ENCODE measurements around the gene RECQL5. TPM values are rescaled to one million over a fixed set of nuclear protein-coding genes. Genes with fewer than 3 reads are reported as not detected.
"Not testable (repeated sequence)": the region's sequence is repeated elsewhere in the genome, so short reads cannot be mapped to it uniquely, and the experiment has no call there.

RECQL5 gene
- total RNA-seq, 5 donors from 2014 or later (not counting 1 experiment from before 2014, with no cell fraction given), result 38.0 to 75.0 (median 61.9) TPM

GRCh38 chr17:75589012-75589918 is 77.7 kb downstream of the RECQL5 start:
- ChIA-PET POLR2A (no interaction called here), CTCF (interaction anchor here in 1 of 2 donors (1.3 kb wide), 1 partner anchor 8 kb away, joined by 4 read pairs; no protein-coding TSS in a partner anchor)
- DNase-seq (peak; percentile 82 to 96 (median 92)), ATAC-seq (replicated peaks in 1 of 4) (peak; percentile 83 to 91 (median 86))
- Mint-ChIP-seq H3K4me3 (peak overlapping the region; percentile 64 to 77 (median 73)), H3K9me3 (no peaks in the 10 kb centered on the region), H3K36me3 (no peaks in the 10 kb centered on the region), H3K27me3 (peaks cover 0 to 2% of the 10 kb centered on the region in 2 donors), H3K4me1 (peaks cover 5 to 11% (median 5%) of the 10 kb centered on the region in 3 donors), H3K27ac (peak overlapping the region in 1 of 2 donors; percentile 75)
- H3K27ac ChIP-seq (ENCODE audit: low read length), result no peak overlapping the region
- H3K36me3 ChIP-seq (ENCODE audit: control insufficient read depth in 2 of 2, extremely low read depth in 1 of 2, insufficient read depth in 1 of 2, low read length in 1 of 2), result peaks cover 0 to 3% of the 10 kb centered on the region in 2 donors
- no peaks in the 10 kb centered on the region for H3K9me3 ChIP-seq
- H3K4me3 ChIP-seq (ENCODE audit: control insufficient read depth in 1 of 2, extremely low read depth in 1 of 2, low read length in 1 of 2), result peak overlapping the region; percentile 56 to 72
- 18% methylated on average over 80 of the region's 100 CpGs for WGBS (ENCODE audit: insufficient coverage)
- peaks cover 0 to 13% of the 10 kb centered on the region in 2 experiments for H3K27me3 ChIP-seq (replicated peaks in 1 of 2; ENCODE audit: control insufficient read depth in 2 of 2, extremely low read depth in 1 of 2, insufficient read depth in 2 of 2, low read length in 1 of 2)
- H3K4me1 ChIP-seq (ENCODE audit: control insufficient read depth in 1 of 2, extremely low read depth in 1 of 2, insufficient read depth in 2 of 2, low read length in 2 of 2), result peaks cover 3 to 30% of the 10 kb centered on the region in 2 experiments

DNA sequence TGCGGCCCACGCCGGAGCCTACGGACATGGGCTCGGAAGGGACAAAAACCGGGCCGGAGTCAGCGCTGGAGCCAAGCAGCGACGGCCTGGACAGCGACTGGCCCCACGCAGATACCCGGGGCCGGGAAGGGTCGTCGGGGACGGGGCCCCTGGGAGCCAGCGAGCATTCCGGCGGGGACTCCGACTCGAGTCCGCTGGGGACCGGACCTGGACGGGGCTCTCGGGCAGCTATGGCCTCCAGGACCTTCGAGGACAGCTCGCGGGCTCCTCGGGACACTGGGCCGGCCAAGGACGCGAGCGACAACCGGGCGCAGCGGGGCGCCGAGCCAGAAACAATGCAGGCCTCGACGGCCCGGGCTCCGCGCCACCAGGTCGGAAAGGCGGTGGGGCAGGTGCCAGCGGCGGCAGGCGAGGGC is 78.3 kb downstream of the RECQL5 start:
- Mint-ChIP-seq H3K9me3 (no peaks in the 10 kb centered on the region), H3K27me3 (peaks cover 0 to 2% of the 10 kb centered on the region in 2 donors), H3K27ac (no peak overlapping the region), H3K4me1 (peaks cover 5 to 11% (median 5%) of the 10 kb centered on the region in 3 donors), H3K36me3 (no peaks in the 10 kb centered on the region), H3K4me3 (peak overlapping the region; percentile 59 to 73 (median 68))
- ChIA-PET CTCF (interaction anchor here in 1 of 2 donors (0.6 to 0.9 kb wide), 2 partner anchors 54 to 299 kb away, joined by 3 read pairs; partner anchors contain the start of gene SLC25A19), POLR2A (no interaction called here)
- Histone ChIP-seq H3K27ac (ENCODE audit: low read length) (peak overlapping the region; percentile 49), H3K4me3 (ENCODE audit: control insufficient read depth in 1 of 2, extremely low read depth in 1 of 2, low read length in 1 of 2) (peak overlapping the region; percentile 56 to 72), H3K36me3 (ENCODE audit: control insufficient read depth in 2 of 2, extremely low read depth in 1 of 2, insufficient read depth in 1 of 2, low read length in 1 of 2) (peaks cover 0 to 3% of the 10 kb centered on the region in 2 donors), H3K4me1 (ENCODE audit: control insufficient read depth in 1 of 2, extremely low read depth in 1 of 2, insufficient read depth in 2 of 2, low read length in 2 of 2) (peaks cover 3 to 30% of the 10 kb centered on the region in 2 experiments), H3K27me3 (replicated peaks in 1 of 2; ENCODE audit: control insufficient read depth in 2 of 2, extremely low read depth in 1 of 2, insufficient read depth in 2 of 2, low read length in 1 of 2) (peaks cover 0 to 13% of the 10 kb centered on the region in 2 experiments), H3K9me3 (no peaks in the 10 kb centered on the region)
- 3% methylated on average over 49 of the region's 49 CpGs for WGBS (ENCODE audit: insufficient coverage)
- ATAC-seq (replicated peaks in 1 of 4) (peak; percentile 19 to 42 (median 34)), DNase-seq (peak in 3 of 35 experiments; percentile 14 to 25 (median 20))

DNA sequence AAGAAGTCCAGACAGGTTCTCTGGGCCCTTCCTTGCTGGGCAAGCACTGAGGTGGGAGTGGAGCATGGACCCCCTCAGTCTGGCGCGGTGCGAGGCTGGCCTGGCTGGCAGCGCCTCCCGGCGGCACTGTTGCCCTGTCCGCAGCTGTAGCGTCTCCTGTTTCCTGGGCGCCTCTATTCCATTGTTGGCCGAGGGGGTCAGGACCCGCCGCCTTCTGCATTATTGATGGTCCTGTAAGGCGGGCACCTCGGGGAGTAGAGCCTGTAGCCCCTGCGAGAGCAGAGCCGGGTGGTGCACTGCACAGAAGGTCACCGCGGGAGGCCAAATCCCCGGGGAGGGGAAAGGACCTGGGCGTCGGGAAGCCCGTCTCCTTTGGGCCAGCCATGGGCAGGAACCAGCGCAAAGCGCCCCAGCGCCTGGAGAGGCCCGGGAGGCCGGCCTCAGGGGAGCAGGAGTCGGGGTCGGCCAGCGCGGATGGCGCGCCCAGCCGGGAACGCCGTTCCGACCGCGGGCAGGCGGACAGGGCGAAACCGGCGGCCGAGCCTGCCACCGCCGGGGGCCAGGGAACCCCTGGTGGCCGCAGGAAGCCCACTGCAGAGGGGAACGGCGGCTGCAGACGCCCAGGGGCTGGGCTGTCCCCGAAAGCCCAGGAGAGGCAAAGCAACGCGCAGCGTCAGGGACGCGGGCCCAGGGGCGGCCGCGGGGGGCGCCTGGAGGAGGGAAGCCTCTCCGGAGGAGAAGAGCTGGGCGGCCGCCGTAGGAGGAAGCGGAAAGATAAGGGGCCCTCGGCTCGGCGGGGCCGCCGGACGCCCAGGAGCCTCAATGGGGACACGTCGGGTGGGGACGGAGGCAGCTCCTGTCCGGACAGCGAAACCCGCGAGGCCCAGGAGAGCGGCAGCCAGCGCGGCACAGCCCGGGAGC is 79.0 kb downstream of the RECQL5 start, which contains the start of gene MYO15B:
MYO15B (plus strand) TSS at position 126 of the 921 bp plus-strand sequence; CDS start at position 384, 258 bp downstream.
- H3K27ac ChIP-seq (ENCODE audit: low read length), result peak within 1 kb of the TSS; percentile 49
- H3K27me3 ChIP-seq (replicated peaks in 1 of 2; ENCODE audit: control insufficient read depth in 2 of 2, extremely low read depth in 1 of 2, insufficient read depth in 2 of 2, low read length in 1 of 2), result peaks cover 0 to 13% of the 10 kb centered on the region in 2 experiments
- Mint-ChIP-seq H3K36me3 (no peaks in the 10 kb centered on the region), H3K27ac (peak within 1 kb of the TSS; percentile 11 to 46), H3K4me1 (peaks cover 5 to 12% (median 5%) of the 10 kb centered on the region in 3 donors), H3K27me3 (peaks cover 0 to 2% of the 10 kb centered on the region in 2 donors), H3K9me3 (no peaks in the 10 kb centered on the region), H3K4me3 (peak within 1 kb of the TSS; percentile 67 to 73 (median 68))
- H3K36me3 ChIP-seq (ENCODE audit: control insufficient read depth in 2 of 2, extremely low read depth in 1 of 2, insufficient read depth in 1 of 2, low read length in 1 of 2), result peaks cover 0 to 3% of the 10 kb centered on the region in 2 donors
- CTCF ChIA-PET, result interaction anchor here in 1 of 2 donors (0.6 to 0.9 kb wide), 2 partner anchors 53 to 299 kb away, joined by 3 read pairs; partner anchors contain the start of gene SLC25A19
- POLR2A ChIA-PET, result no interaction called here
- ATAC-seq (replicated peaks in 1 of 4) (peak; percentile 43 to 53 (median 45)), DNase-seq (peak; percentile 19 to 81 (median 59))
- no peaks in the 10 kb centered on the region for H3K9me3 ChIP-seq
- 4% methylated on average over 81 of the region's 82 CpGs for WGBS (ENCODE audit: insufficient coverage)
- H3K4me3 ChIP-seq (ENCODE audit: control insufficient read depth in 1 of 2, extremely low read depth in 1 of 2, low read length in 1 of 2), result peak within 1 kb of the TSS; percentile 56 to 72
- H3K4me1 ChIP-seq (ENCODE audit: control insufficient read depth in 1 of 2, extremely low read depth in 1 of 2, insufficient read depth in 2 of 2, low read length in 2 of 2), result peaks cover 3 to 30% of the 10 kb centered on the region in 2 experiments

DNA sequence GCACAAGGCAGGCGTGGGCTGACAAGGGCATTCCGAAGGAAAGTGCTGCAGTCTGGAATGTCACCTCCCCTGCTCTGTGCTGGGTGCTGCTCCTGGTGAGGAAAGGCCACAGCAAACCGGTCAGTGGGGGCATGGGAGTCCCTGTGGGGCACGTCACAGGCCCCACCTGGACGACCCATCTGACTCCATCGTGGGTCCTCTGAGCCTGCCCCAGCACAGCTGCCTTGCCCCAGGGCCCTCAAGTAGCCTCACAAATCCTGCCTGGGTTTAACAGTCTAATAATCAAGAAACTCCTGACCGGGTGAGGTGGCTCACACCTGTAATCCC is 82.1 kb downstream of the RECQL5 start:
- POLR2A ChIA-PET, result no interaction called here
- Histone ChIP-seq H3K27ac (ENCODE audit: low read length) (no peak overlapping the region), H3K4me1 (ENCODE audit: control insufficient read depth in 1 of 2, extremely low read depth in 1 of 2, insufficient read depth in 2 of 2, low read length in 2 of 2) (peaks cover 3 to 28% of the 10 kb centered on the region in 2 experiments), H3K4me3 (ENCODE audit: control insufficient read depth in 1 of 2, extremely low read depth in 1 of 2, low read length in 1 of 2) (no peak overlapping the region), H3K27me3 (replicated peaks in 1 of 2; ENCODE audit: control insufficient read depth in 2 of 2, extremely low read depth in 1 of 2, insufficient read depth in 2 of 2, low read length in 1 of 2) (peaks cover 0 to 18% of the 10 kb centered on the region in 2 experiments), H3K36me3 (ENCODE audit: control insufficient read depth in 2 of 2, extremely low read depth in 1 of 2, insufficient read depth in 1 of 2, low read length in 1 of 2) (no peaks in the 10 kb centered on the region), H3K9me3 (no peaks in the 10 kb centered on the region)
- H3K27me3 Mint-ChIP-seq, result peaks cover 0 to 4% of the 10 kb centered on the region in 2 donors
- H3K27ac Mint-ChIP-seq, result no peak overlapping the region
- no peaks in the 10 kb centered on the region for H3K9me3 Mint-ChIP-seq
- WGBS (ENCODE audit: insufficient coverage), result 78% methylated on average over 7 of the region's 7 CpGs
- H3K36me3 Mint-ChIP-seq, result no peaks in the 10 kb centered on the region
- H3K4me1 Mint-ChIP-seq, result peaks cover 7 to 12% (median 11%) of the 10 kb centered on the region in 3 donors
- CTCF ChIA-PET, result no interaction called here
- DNase-seq, result no peak
- no peak for ATAC-seq (replicated peaks in 1 of 4)
- no peak overlapping the region for H3K4me3 Mint-ChIP-seq

- not testable (repeated sequence) for H3K27ac Mint-ChIP-seq
- no CpG with 5 or more reads among the region's 6 CpGs for WGBS (ENCODE audit: insufficient coverage)
These were observed 83.8 kb downstream of the RECQL5 start for GRCh38 chr17:75583197-75583596.

More at GRCh38 chr17:75583197-75583596, 83.8 kb downstream of the RECQL5 start:
- not testable (repeated sequence) for ATAC-seq (replicated peaks in 1 of 4); DNase-seq; H3K4me3 Mint-ChIP-seq; H3K9me3 Mint-ChIP-seq; H3K4me3 ChIP-seq (ENCODE audit: control insufficient read depth in 1 of 2, extremely low read depth in 1 of 2, low read length in 1 of 2); H3K9me3 ChIP-seq; H3K36me3 Mint-ChIP-seq; H3K36me3 ChIP-seq (ENCODE audit: control insufficient read depth in 2 of 2, extremely low read depth in 1 of 2, insufficient read depth in 1 of 2, low read length in 1 of 2); H3K27ac ChIP-seq (ENCODE audit: low read length); H3K27me3 Mint-ChIP-seq
- Histone ChIP-seq H3K4me1 (ENCODE audit: control insufficient read depth in 1 of 2, extremely low read depth in 1 of 2, insufficient read depth in 2 of 2, low read length in 2 of 2) (peaks cover 3 to 17% of the 10 kb centered on the region in 2 experiments), H3K27me3 (replicated peaks in 1 of 2; ENCODE audit: control insufficient read depth in 2 of 2, extremely low read depth in 1 of 2, insufficient read depth in 2 of 2, low read length in 1 of 2) (peaks cover 0 to 13% of the 10 kb centered on the region in 2 experiments)
- ChIA-PET POLR2A (interaction anchor here in 1 of 2 donors (0.6 to 0.9 kb wide), 2 partner anchors 52 to 56 kb away, joined by 3 to 7 read pairs; no protein-coding TSS in a partner anchor), CTCF (interaction anchor here in 1 of 2 donors (0.7 kb wide), 3 partner anchors 216 to 769 kb away, joined by 3 to 4 read pairs (median 4); no protein-coding TSS in a partner anchor)
- peaks cover 7 to 12% (median 11%) of the 10 kb centered on the region in 3 donors for H3K4me1 Mint-ChIP-seq
